Measurements from ENCODE around the gene TTC4. TPM values are rescaled to one million over a fixed set of nuclear protein-coding genes. Genes with fewer than 3 reads are reported as not detected.

Gene TTC4
- total and polyA plus RNA-seq, 2 of the 4 experiments (the other 2 are of a cell fraction), result 21.6 to 27.1 TPM

GRCh38 chr1:54738244-54738643 is 22.6 kb downstream of the TTC4 start:
- Histone ChIP-seq H2BK20ac (ENCODE audit: low read depth, low read length) (no peak overlapping the region), H3K9me3 (ENCODE audit: control insufficient read depth, insufficient read depth, low read length) (no peaks in the 10 kb centered on the region), H3K4me2 (ENCODE audit: low read depth, low read length) (no peak overlapping the region), H3K9me1 (ENCODE audit: insufficient read depth, low read length) (no peaks in the 10 kb centered on the region), H3K23ac (ENCODE audit: low read depth, low read length) (no peak overlapping the region), H3K36me3 (ENCODE audit: control insufficient read depth, insufficient read depth, low read length) (peaks cover 42% of the 10 kb centered on the region), H3K27ac (ENCODE audit: insufficient read depth, low read length) (no peak overlapping the region), H4K91ac (ENCODE audit: insufficient read depth, low read depth, low read length) (no peak overlapping the region), H2AFZ (replicated peaks; ENCODE audit: low read length, poor library complexity) (no peak overlapping the region), H4K8ac (ENCODE audit: low read depth in 2 of 2, low read length in 2 of 2) (no peak overlapping the region), H3K4ac (ENCODE audit: low read depth, low read length) (no peak overlapping the region), H3K27me3 (ENCODE audit: control insufficient read depth, insufficient read depth, low read length) (no peaks in the 10 kb centered on the region), H4K5ac (ENCODE audit: low read depth, low read length) (no peak overlapping the region), H3K4me1 (ENCODE audit: control insufficient read depth, insufficient read depth, low read length) (no peaks in the 10 kb centered on the region; the same call in 1 of the 2 replicates), H3K9ac (ENCODE audit: low read depth, low read length) (no peak overlapping the region), H2BK5ac (ENCODE audit: low read depth, low read length, poor library complexity, severe bottlenecking) (no peak overlapping the region), H3K14ac (replicated peaks; ENCODE audit: low read depth, low read length) (no peak overlapping the region), H2BK120ac (ENCODE audit: low read depth, low read length) (no peak overlapping the region), H2AK9ac (replicated peaks; ENCODE audit: low read depth, low read length, poor library complexity) (no peak overlapping the region), H3K56ac (ENCODE audit: extremely low read depth, insufficient read depth, low read length) (no peak overlapping the region), H3K79me1 (ENCODE audit: low read depth in 1 of 2, low read length in 2 of 2) (0 out of 4 replicates have a peak, but pooled peaks cover 0 to 6% of the 10 kb centered on the region in 2 experiments), H3K4me3 (ENCODE audit: insufficient read depth, low read depth, low read length) (no peak overlapping the region), H3K18ac (ENCODE audit: low read depth, low read length) (no peak overlapping the region), H2BK15ac (ENCODE audit: low read depth, low read length) (no peak overlapping the region), H2AK5ac (ENCODE audit: low read depth, low read length) (no peak overlapping the region), H4K20me1 (ENCODE audit: insufficient read depth, low read length) (0 out of 2 replicates have a peak, but pooled peaks cover 3% of the 10 kb centered on the region)
- intact Hi-C loops (cut with micrococcal nuclease) (no loop called here), dilution Hi-C loops (cut with HindIII; ENCODE audit: low sequenced_read_pairs, unreplicated experiment) (no loop called here), in situ Hi-C loops (cut with MboI; ENCODE audit: low sequenced_read_pairs) (no loop called here)
- no TSS peak for BruUV-seq (replicated peaks)
- ChIA-PET POLR2A (ENCODE audit: unreplicated experiment) (no interaction called here), CTCF (no interaction called here)
- ATAC-seq (ENCODE audit: low read depth) (no peak), DNase-seq (no peak)
- TF ChIP-seq RAD21 (IDR thresholded peaks at IDR 0.05; ENCODE audit: low read length) (no peak), BHLHE40 (IDR thresholded peaks at IDR 0.05; ENCODE audit: low read depth, low read length) (no peak), MAZ (IDR thresholded peaks at IDR 0.05; ENCODE audit: borderline replicate concordance, low read depth, low read length) (no peak), POLR2A (IDR thresholded peaks at IDR 0.05; ENCODE audit: low read depth, low read length) (no peak), RCOR1 (IDR thresholded peaks at IDR 0.05; ENCODE audit: insufficient replicate concordance, low read length) (no peak), CTCF (conservative IDR thresholded peaks at IDR 0.05; ENCODE audit: low read depth, low read length) (no peak), SMC3 (IDR thresholded peaks at IDR 0.05; ENCODE audit: low read depth, low read length) (no peak), NFE2L2 (IDR thresholded peaks at IDR 0.05; ENCODE audit: low read depth, low read length) (no peak), RFX5 (IDR thresholded peaks at IDR 0.05; ENCODE audit: low read depth, low read length) (no peak), MXI1 (IDR thresholded peaks at IDR 0.05; ENCODE audit: borderline replicate concordance, low read depth, low read length) (no peak), FOS (IDR thresholded peaks at IDR 0.05; ENCODE audit: low read depth, low read length) (no peak), MAFK (IDR thresholded peaks at IDR 0.05; ENCODE audit: low read depth, low read length) (no peak), ELK1 (IDR thresholded peaks at IDR 0.05; ENCODE audit: borderline replicate concordance, low read depth, low read length) (no peak), USF2 (IDR thresholded peaks at IDR 0.05; ENCODE audit: low read depth, low read length) (no peak), CEBPB (IDR thresholded peaks at IDR 0.05; ENCODE audit: low read depth, low read length) (no peak), CHD1 (IDR thresholded peaks at IDR 0.05; ENCODE audit: low read depth, low read length) (no peak)
- WGBS, 2 experiments (ENCODE audit: extremely low coverage in 2 of 2, insufficient read length in 1 of 2), result no CpG with 5 or more reads among the region's 6 CpGs

All from IMR-90 (cell line).